Kidney (tissue), 14 donors: ENCODE data around the gene RBMS1. TPM values are rescaled to one million over a fixed set of nuclear protein-coding genes. Genes with fewer than 3 reads are reported as not detected.

ENCODE experiments used
- DNase-seq, 5 donors: peaks; one replicate each; pipeline ENCODE4 v3.0.0-alpha.2; 2013 to 2020
- FAIRE-seq: peaks from 2 replicates; lab custom pipeline; 2012; peaks lifted over from hg19 to GRCh38; lab: Jason Lieb, UNC
- H3K27ac ChIP-seq, 2 donors: one replicate each; pipeline ENCODE4 v1.7.0; 2013; ENCODE audit warnings: low read depth in 2 of 2, low read length in 2 of 2, inconsistent platforms in 1 of 2
- H3K27me3 ChIP-seq: one replicate; pipeline ENCODE4 v1.7.1; 2013; ENCODE audit warnings: low read length, inconsistent platforms; ENCODE audit not compliant: control insufficient read depth, insufficient read depth
- H3K36me3 ChIP-seq, 3 donors: one replicate each; pipeline versions ENCODE4 v1.7.0 to v1.7.1; 2013; ENCODE audit warnings: low read length in 3 of 3, control low read depth in 1 of 3, inconsistent platforms in 1 of 3; ENCODE audit not compliant: insufficient read depth in 3 of 3, control insufficient read depth in 2 of 3
- H3K4me1 ChIP-seq, 3 donors: one replicate each; pipeline versions ENCODE4 v1.7.0 to v1.7.1; 2013; ENCODE audit warnings: low read length in 3 of 3, inconsistent platforms in 1 of 3, low read depth in 1 of 3; ENCODE audit not compliant: control insufficient read depth in 2 of 3, insufficient read depth in 2 of 3
- H3K4me3 ChIP-seq, 3 donors: one replicate each; pipeline versions ENCODE4 v1.7.0 to v1.8.1; 2013; ENCODE audit warnings: low read length in 3 of 3, control low read depth in 1 of 3, inconsistent platforms in 1 of 3
- H3K9ac ChIP-seq, 3 donors: one replicate each; pipeline versions ENCODE4 v1.7.0 to v1.7.1; 2013; ENCODE audit warnings: low read length in 3 of 3, control low read depth in 1 of 3, inconsistent platforms in 1 of 3
- H3K9me3 ChIP-seq, 3 donors: one replicate each; pipeline versions ENCODE4 v1.7.0 to v1.7.1; 2013; ENCODE audit warnings: low read length in 3 of 3, control low read depth in 1 of 3, inconsistent platforms in 1 of 3; ENCODE audit not compliant: control insufficient read depth in 2 of 3, insufficient read depth in 1 of 3
- CTCF ChIP-seq: IDR thresholded peaks from 3 replicates; pipeline ENCODE4 v1.5.1; 2012; ENCODE audit warnings: mild to moderate bottlenecking, moderate library complexity, borderline replicate concordance; ENCODE audit not compliant: insufficient read depth; ENCODE audit errors: extremely low read depth
- intact Hi-C: fragments of 100-400 bp; cut with DNase I; formaldehyde crosslinking; loops from one replicate; pipeline ENCODE4 v1.11.1; 2022
- polyA plus RNA-seq: library from polyadenylated mRNA; stranded (reverse); fragments of 350-450 nt; fragmentation: Illumina TruSeq; extraction: RNeasy Lipid Tissue Mini Kit (QIAGEN cat#74804); gene quantifications from one replicate; pipeline ENCODE4 v1.2.3, GENCODE V29; 2014; ENCODE audit warnings: low read depth, low replicate concordance; ENCODE audit not compliant: insufficient read depth
- total RNA-seq: library from RNA; stranded (reverse); fragmentation: NEBNext Ultra II Directional; extraction: Animal tissue kit (Norgen Biotek cat#: 25700); gene quantifications from one replicate; pipeline ENCODE4 v1.2.1, GENCODE V29; 2021
- donor health status: control.
- donor health status: control.
- donor health status: control.
- donor health status: control.
- donor health status: control.
- donor health status: DM: yes; HTN: yes; CAD: no.
- donor health status: Normal renal cell carcinoma (clear cell type).

Gene RBMS1
- total and polyA plus RNA-seq, 2 donors from 2014 or later: 25.6 to 94.8 TPM

GRCh38 chr2:160225722-160226121, 267.9 kb downstream of the RBMS1 start:
- H3K27me3 ChIP-seq: no peaks in the 10 kb centered on the region
- TF ChIP-seq CTCF: no peak
- no peaks in the 10 kb centered on the region for H3K9me3 ChIP-seq
- peak overlapping the region; percentile 56 to 61 for H3K27ac ChIP-seq
- FAIRE-seq: no peak
- peaks cover 6 to 64% (median 41%) of the 10 kb centered on the region in 3 donors for H3K4me1 ChIP-seq
- no peaks in the 10 kb centered on the region for H3K36me3 ChIP-seq
- intact Hi-C loops: no loop called here
- no peak overlapping the region for H3K9ac ChIP-seq
- peak in 2 of 5 donors; percentile 24 to 29 for DNase-seq
- H3K4me3 ChIP-seq: no peak overlapping the region

GRCh38 chr2:160224507-160224906, 269.1 kb downstream of the RBMS1 start:
- no peaks in the 10 kb centered on the region for H3K27me3 ChIP-seq
- DNase-seq (no peak), FAIRE-seq (no peak)
- intact Hi-C loops: no loop called here
- H3K27ac ChIP-seq: peak overlapping the region in 1 of 2 donors; percentile 58
- H3K9ac ChIP-seq: no peak overlapping the region
- no peak overlapping the region for H3K4me3 ChIP-seq
- TF ChIP-seq CTCF: no peak
- no peaks in the 10 kb centered on the region for H3K36me3 ChIP-seq
- peaks cover 11 to 70% (median 49%) of the 10 kb centered on the region in 3 donors for H3K4me1 ChIP-seq
- H3K9me3 ChIP-seq: no peaks in the 10 kb centered on the region

- H3K4me3 ChIP-seq: no peak overlapping the region
- DNase-seq: no peak
- FAIRE-seq: no peak
- no peaks in the 10 kb centered on the region for H3K9me3 ChIP-seq
- no peak for TF ChIP-seq CTCF
- peaks cover 9 to 66% (median 46%) of the 10 kb centered on the region in 3 donors for H3K4me1 ChIP-seq
- no peaks in the 10 kb centered on the region for H3K36me3 ChIP-seq
- peak overlapping the region in 1 of 2 donors; percentile 58 for H3K27ac ChIP-seq
- H3K27me3 ChIP-seq: no peaks in the 10 kb centered on the region
- no peak overlapping the region for H3K9ac ChIP-seq
- intact Hi-C loops: no loop called here
These were observed 269.5 kb downstream of the RBMS1 start for GRCh38 chr2:160224060-160224459.

- Histone ChIP-seq H3K27me3 (no peaks in the 10 kb centered on the region), H3K36me3 (no peaks in the 10 kb centered on the region), H3K9ac (no peak overlapping the region), H3K4me3 (no peak overlapping the region), H3K9me3 (no peaks in the 10 kb centered on the region), H3K27ac (peak overlapping the region in 1 of 2 donors; percentile 5), H3K4me1 (peaks cover 5 to 61% (median 46%) of the 10 kb centered on the region in 3 donors)
- no peak for DNase-seq
- TF ChIP-seq CTCF: no peak
- FAIRE-seq: no peak
- intact Hi-C loops: no loop called here
These were observed 270.0 kb downstream of the RBMS1 start for GRCh38 chr2:160223560-160223959.
